PC-3 (cell line): ENCODE measurements around the gene RIC1. TPM values are rescaled to one million over a fixed set of nuclear protein-coding genes. Genes with fewer than 3 reads are reported as not detected.
"Not testable (repeated sequence)": the region's sequence is repeated elsewhere in the genome, so short reads cannot be mapped to it uniquely, and the experiment has no call there.

Experiments used
- ATAC-seq: fragments of 200-7000 bp; cut with Tn5 transposase; 2 replicates; pipeline ENCODE4 v1.9.1; 2020; ENCODE audit warnings: mild to moderate bottlenecking, moderate library complexity
- BruUV-seq: library from RNA; stranded (reverse); fragments of 400-500 nt; replicated peaks from 2 replicates; lab custom pipeline; 2021; lab: Mats Ljungman, UMichigan
- CTCF ChIA-PET: fragments of 300-600 bp; sonication (Branson Sonifier 250); formaldehyde crosslinking; loops from one replicate; lab custom pipeline; 2022; ENCODE audit warnings: antibody characterized with exemption; lab: Charles Lee
- POLR2A ChIA-PET: fragments of 300-600 bp; sonication (Branson Sonifier 250); formaldehyde crosslinking; loops from one replicate; lab custom pipeline; 2022; ENCODE audit warnings: antibody characterized with exemption; ENCODE audit not compliant: unreplicated experiment; lab: Charles Lee
- DNase-seq: peaks from one replicate; pipeline ENCODE4 v3.0.0-alpha.2; 2015
- H2AFZ ChIP-seq: fragments of 300-600 bp; sonication (generic); 2 replicates; pipeline ENCODE4 v1.6.0; 2016; ENCODE audit warnings: antibody characterized with exemption, low read length
- H3F3A ChIP-seq: fragments of 300-600 bp; sonication (generic); one replicate; pipeline ENCODE4 v1.6.0; 2017; ENCODE audit warnings: antibody characterized with exemption, low read length, control low read depth, mild to moderate bottlenecking; ENCODE audit not compliant: unreplicated experiment
- H3K27ac ChIP-seq: fragments of 300-600 bp; sonication (generic); 2 replicates; pipeline ENCODE4 v1.5.1; 2016; ENCODE audit warnings: mild to moderate bottlenecking, low read length
- H3K27me3 ChIP-seq: fragments of 300-600 bp; sonication (generic); 2 replicates; pipeline ENCODE4 v1.6.1; 2016; ENCODE audit warnings: low read length, mixed read lengths
- H3K36me3 ChIP-seq: fragments of 300-600 bp; sonication (generic); 2 replicates; pipeline ENCODE4 v1.6.1; 2016; ENCODE audit warnings: low read depth, mixed run types, low read length, mixed read lengths
- H3K4me1 ChIP-seq: fragments of 300-600 bp; sonication (generic); 2 replicates; pipeline ENCODE4 v1.5.1; 2016; ENCODE audit warnings: low read length; ENCODE audit not compliant: insufficient read depth
- H3K4me2 ChIP-seq: fragments of 300-600 bp; sonication (generic); 2 replicates; pipeline ENCODE4 v1.6.0; 2016; ENCODE audit warnings: low read length
- H3K4me3 ChIP-seq: fragments of 300-600 bp; sonication (generic); 2 replicates; pipeline ENCODE4 v1.5.1; 2016; ENCODE audit warnings: mild to moderate bottlenecking, low read length, mixed read lengths
- H3K79me2 ChIP-seq: fragments of 300-600 bp; sonication (generic); 2 replicates; pipeline ENCODE4 v1.6.1; 2017; ENCODE audit warnings: low read length, mixed read lengths
- H3K9ac ChIP-seq: fragments of 300-600 bp; sonication (generic); 2 replicates; pipeline ENCODE4 v1.6.0; 2016; ENCODE audit warnings: mild to moderate bottlenecking, low read length
- H3K9me2 ChIP-seq: fragments of 300-600 bp; sonication (generic); replicated peaks from 2 replicates; pipeline ENCODE4 v1.6.1; 2016; ENCODE audit warnings: mixed run types, low read length, mixed read lengths
- H3K9me3 ChIP-seq: fragments of 300-600 bp; sonication (generic); 2 replicates; pipeline ENCODE4 v1.6.1; 2016; ENCODE audit warnings: low read length, mixed read lengths
- H4K20me1 ChIP-seq: fragments of 300-600 bp; sonication (generic); 2 replicates; pipeline ENCODE4 v1.6.1; 2016; ENCODE audit warnings: low read length, mixed read lengths
- EZH2 ChIP-seq: fragments of 300-600 bp; sonication (generic); IDR thresholded peaks from one replicate; pipeline ENCODE4 v1.6.1; 2017; ENCODE audit warnings: antibody characterized with exemption, mild to moderate bottlenecking, low read length; ENCODE audit not compliant: unreplicated experiment
- EZH2phosphoT487 ChIP-seq: fragments of 300-600 bp; sonication (generic); IDR thresholded peaks from 2 replicates; pipeline ENCODE4 v1.6.1; 2018; ENCODE audit warnings: mild to moderate bottlenecking, antibody characterized with exemption, low read length, borderline replicate concordance
- intact Hi-C: fragments of 100-400 bp; cut with micrococcal nuclease; formaldehyde crosslinking; loops from 2 replicates; pipeline ENCODE4 v1.9.0; 2023
- total RNA-seq: library from RNA; depleted of rRNA; stranded (reverse); fragments of >200 nt; gene quantifications from 2 replicates; pipeline ENCODE4 v1.2.3, GENCODE V29; 2014
- TF ChIP-seq, protein P1 (sequence below): fragments of 300-600 bp; sonication (generic); conservative IDR thresholded peaks from 2 replicates; pipeline ENCODE4 v1.5.1; 2017; ENCODE audit warnings: antibody characterized with exemption, low read depth, mild to moderate bottlenecking, low read length

The RIC1 gene
- total RNA-seq, 1 experiment from 2014 or later: 16.0 TPM

DNA sequence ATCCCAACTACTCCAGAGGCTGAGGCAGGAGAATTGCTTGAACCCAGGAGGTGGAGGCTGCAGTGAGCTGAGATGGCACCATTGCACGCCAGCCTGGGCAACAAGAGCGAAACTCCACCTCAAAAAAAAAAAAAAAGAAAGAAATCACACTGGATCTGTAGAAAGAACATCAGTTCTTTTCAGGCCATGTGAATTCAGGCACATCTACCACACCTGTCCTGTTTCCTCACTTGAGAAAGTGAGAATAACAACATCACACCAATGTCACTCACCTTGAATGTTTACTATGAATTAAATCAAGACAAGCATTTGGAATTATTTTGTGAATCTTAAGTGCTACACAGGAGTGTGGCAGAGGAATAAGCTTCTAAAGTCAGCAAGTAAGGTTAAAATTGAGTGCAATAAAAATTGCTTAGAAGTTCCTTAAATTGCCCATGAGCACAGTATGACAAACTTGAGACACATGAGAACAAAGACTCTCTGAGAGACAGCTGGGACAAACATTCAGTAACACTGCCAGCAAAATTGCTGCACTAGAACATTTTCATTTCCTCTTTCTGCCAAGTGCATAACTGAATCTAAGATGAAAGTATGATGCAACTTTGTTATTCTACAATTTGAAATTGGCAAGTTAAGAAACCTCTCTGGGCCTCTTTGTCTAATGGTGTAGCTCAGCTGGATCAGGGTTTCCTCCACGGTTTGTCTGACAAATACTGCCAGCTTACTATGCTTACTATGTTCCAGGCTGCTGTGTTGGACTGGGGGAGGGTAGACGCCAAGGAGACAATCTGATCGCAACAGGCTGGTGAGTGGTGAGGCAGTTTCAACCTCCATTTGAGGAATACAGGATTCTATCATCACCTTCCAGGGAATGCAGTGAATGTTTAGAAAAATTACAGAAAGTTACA is 1.9 kb upstream of the RIC1 start:
- Histone ChIP-seq H3K4me3 (peak overlapping the region; percentile 76), H3K9me2 (no peaks in the 10 kb centered on the region), H3K4me1 (peaks cover 30% of the 10 kb centered on the region), H3K9ac (peak overlapping the region; percentile 82; the same call in 1 of the 2 replicates), H4K20me1 (no peaks in the 10 kb centered on the region), H3K79me2 (peaks cover 78% of the 10 kb centered on the region), H3K9me3 (no peaks in the 10 kb centered on the region), H3K36me3 (no peaks in the 10 kb centered on the region), H3K27ac (no peak overlapping the region), H3K27me3 (no peaks in the 10 kb centered on the region), H3F3A (no peaks in the 10 kb centered on the region), H2AFZ (peak overlapping the region; percentile 87; the same call in 1 of the 2 replicates), H3K4me2 (peak overlapping the region; percentile 100)
- intact Hi-C loops: no loop called here
- peak; percentile 36 for DNase-seq
- TF ChIP-seq EZH2 (no peak), EZH2phosphoT487 (no peak)
- TF ChIP-seq, protein P1, sequence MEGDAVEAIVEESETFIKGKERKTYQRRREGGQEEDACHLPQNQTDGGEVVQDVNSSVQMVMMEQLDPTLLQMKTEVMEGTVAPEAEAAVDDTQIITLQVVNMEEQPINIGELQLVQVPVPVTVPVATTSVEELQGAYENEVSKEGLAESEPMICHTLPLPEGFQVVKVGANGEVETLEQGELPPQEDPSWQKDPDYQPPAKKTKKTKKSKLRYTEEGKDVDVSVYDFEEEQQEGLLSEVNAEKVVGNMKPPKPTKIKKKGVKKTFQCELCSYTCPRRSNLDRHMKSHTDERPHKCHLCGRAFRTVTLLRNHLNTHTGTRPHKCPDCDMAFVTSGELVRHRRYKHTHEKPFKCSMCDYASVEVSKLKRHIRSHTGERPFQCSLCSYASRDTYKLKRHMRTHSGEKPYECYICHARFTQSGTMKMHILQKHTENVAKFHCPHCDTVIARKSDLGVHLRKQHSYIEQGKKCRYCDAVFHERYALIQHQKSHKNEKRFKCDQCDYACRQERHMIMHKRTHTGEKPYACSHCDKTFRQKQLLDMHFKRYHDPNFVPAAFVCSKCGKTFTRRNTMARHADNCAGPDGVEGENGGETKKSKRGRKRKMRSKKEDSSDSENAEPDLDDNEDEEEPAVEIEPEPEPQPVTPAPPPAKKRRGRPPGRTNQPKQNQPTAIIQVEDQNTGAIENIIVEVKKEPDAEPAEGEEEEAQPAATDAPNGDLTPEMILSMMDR: no peak
- ATAC-seq: no peak
- ChIA-PET POLR2A (interaction anchor here (0.6 kb wide), 1 partner anchor 12 kb away, joined by 20 read pairs; no protein-coding TSS in a partner anchor), CTCF (no interaction called here)
- BruUV-seq: no TSS peak

GRCh38 chr9:5627686-5628085 is 1.2 kb upstream of the RIC1 start:
- ATAC-seq, H3K36me3 ChIP-seq, H3K9me3 ChIP-seq, BruUV-seq, DNase-seq, H3F3A ChIP-seq, H4K20me1 ChIP-seq, CTCF ChIA-PET, H3K27me3 ChIP-seq, H3K9me2 ChIP-seq: not testable (repeated sequence)
- POLR2A ChIA-PET: interaction anchor here (0.6 kb wide), 2 partner anchors 8 to 13 kb away, joined by 4 to 20 read pairs; no protein-coding TSS in a partner anchor
- peak overlapping the region; percentile 100 for H3K4me2 ChIP-seq
- H3K4me1 ChIP-seq: peaks cover 33% of the 10 kb centered on the region
- H3K4me3 ChIP-seq: peak overlapping the region; percentile 76
- intact Hi-C loops: loop anchor here (2.0 kb wide), 1 partner anchor 87 kb away; no protein-coding TSS in a partner anchor
- H3K79me2 ChIP-seq: peaks cover 85% of the 10 kb centered on the region
- peak overlapping the region; percentile 87 for H2AFZ ChIP-seq
- H3K27ac ChIP-seq: peak overlapping the region; percentile 81
- H3K9ac ChIP-seq: peak overlapping the region; percentile 82

- ATAC-seq (peak; percentile 18), DNase-seq (peak; percentile 34)
- H3K4me1 ChIP-seq: peaks cover 38% of the 10 kb centered on the region
- no peaks in the 10 kb centered on the region for H3K36me3 ChIP-seq
- TF ChIP-seq EZH2 (no peak), EZH2phosphoT487 (no peak)
- TF ChIP-seq, protein P1: no peak
- ChIA-PET CTCF (no interaction called here), POLR2A (interaction anchor here (0.6 kb wide), 1 partner anchor 8 kb away, joined by 4 read pairs; no protein-coding TSS in a partner anchor)
- H4K20me1 ChIP-seq: no peaks in the 10 kb centered on the region
- intact Hi-C loops: loop anchor here (2.0 kb wide), 1 partner anchor 87 kb away; no protein-coding TSS in a partner anchor
- peak overlapping the region; percentile 81 for H3K27ac ChIP-seq
- H3K27me3 ChIP-seq: no peaks in the 10 kb centered on the region
- H3K4me2 ChIP-seq: peak overlapping the region; percentile 100
- BruUV-seq: TSS peak; percentile 90
- H3K9ac ChIP-seq: peak overlapping the region; percentile 82
- peaks cover 90% of the 10 kb centered on the region for H3K79me2 ChIP-seq
- peak overlapping the region; percentile 87 for H2AFZ ChIP-seq
- H3F3A ChIP-seq: no peaks in the 10 kb centered on the region
- no peaks in the 10 kb centered on the region for H3K9me2 ChIP-seq
- H3K4me3 ChIP-seq: peak overlapping the region; percentile 76
- H3K9me3 ChIP-seq: no peaks in the 10 kb centered on the region
These were observed 751 bp upstream of the RIC1 start for GRCh38 chr9:5628183-5628529.
